SK-N-SH (cell line): Measurements from ENCODE around the gene ZNF688. TPM values are rescaled to one million over a fixed set of nuclear protein-coding genes. Genes with fewer than 3 reads are reported as not detected.
A peak's percentile ranks its signal among the peaks of the same experiment; 100 is the strongest.

Experiments used
- CTCF ChIA-PET: fragments of 300-600, 350-600 bp; formaldehyde crosslinking; extraction: SDS; loops from one replicate; lab custom pipeline; 2021; lab: Yijun Ruan, JAX
- POLR2A ChIA-PET: fragments of 350-600 bp; sonication (Branson Sonifier 250); formaldehyde crosslinking; extraction: SDS; loops from one replicate; lab custom pipeline; 2020; ENCODE audit warnings: antibody characterized with exemption, inconsistent platforms; lab: Yijun Ruan, JAX
- DNase-seq: peaks from one replicate; pipeline ENCODE4 v3.0.0; 2012
- H2AFZ ChIP-seq: fragments of 200-600 bp; sonication (generic); 2 replicates; pipeline ENCODE4 v1.8.1; 2016; ENCODE audit warnings: antibody characterized with exemption, mild to moderate bottlenecking, low read depth
- H3F3A ChIP-seq: fragments of 200-600 bp; sonication (generic); replicated peaks from 2 replicates; pipeline ENCODE3; 2016; ENCODE audit warnings: antibody characterized with exemption, mild to moderate bottlenecking; ENCODE audit not compliant: insufficient read depth
- H3K27ac ChIP-seq, 2 experiments: fragments of 200-500 bp in 1 of 2; fragments of 200-600 bp in 1 of 2; sonication (Bioruptor generic) in 1 of 2; sonication (generic), shearing (Covaris generic) in 1 of 2; 2 replicates each; pipeline versions ENCODE4 v1.5.1 to v1.6.1; 2014 to 2016; ENCODE audit warnings: low read depth in 2 of 2, inconsistent platforms in 1 of 2, low read length in 1 of 2, mild to moderate bottlenecking in 1 of 2, mixed read lengths in 1 of 2
- H3K27me3 ChIP-seq: fragments of 200-600 bp; sonication (generic), shearing (Covaris generic); 2 replicates; pipeline ENCODE4 v1.6.1; 2016; ENCODE audit warnings: mixed run types; ENCODE audit not compliant: insufficient read depth
- H3K36me3 ChIP-seq, 2 experiments: fragments of 200-500 bp in 1 of 2; fragments of 200-600 bp in 1 of 2; sonication (Bioruptor generic) in 1 of 2; sonication (generic) in 1 of 2; replicated peaks in 1 of 2; 2 replicates each; pipeline versions ENCODE3 to v1.5.1; 2014 to 2016; ENCODE audit warnings: low read length in 1 of 2, mild to moderate bottlenecking in 1 of 2; ENCODE audit not compliant: insufficient read depth in 2 of 2, control insufficient read depth in 1 of 2
- H3K4me1 ChIP-seq, 2 experiments: fragments of 200-500 bp in 1 of 2; fragments of 200-600 bp in 1 of 2; sonication (Bioruptor generic) in 1 of 2; sonication (generic), shearing (Covaris generic) in 1 of 2; 2 replicates each; pipeline versions ENCODE4 v1.5.1 to v1.6.1; 2014 to 2016; ENCODE audit warnings: low read depth in 1 of 2, low read length in 1 of 2, mixed run types in 1 of 2; ENCODE audit not compliant: insufficient read depth in 2 of 2, control insufficient read depth in 1 of 2
- H3K4me2 ChIP-seq: fragments of 200-600 bp; sonication (generic), shearing (Covaris generic); 2 replicates; pipeline ENCODE4 v1.6.1; 2017; ENCODE audit warnings: mixed run types
- H3K4me3 ChIP-seq, 2 experiments: fragments of 200-500 bp in 1 of 2; fragments of 200-600 bp in 1 of 2; sonication (Bioruptor generic) in 1 of 2; sonication (generic), shearing (Covaris generic) in 1 of 2; 2 replicates each; pipeline versions ENCODE4 v1.5.1 to v1.8.1; 2014 to 2016; ENCODE audit warnings: low read depth in 2 of 2, inconsistent platforms in 1 of 2, low read length in 1 of 2, mild to moderate bottlenecking in 1 of 2, mixed read lengths in 1 of 2, moderate library complexity in 1 of 2
- H3K79me2 ChIP-seq: fragments of 200-600 bp; sonication (generic); 2 replicates; pipeline ENCODE4 v1.8.1; 2017; ENCODE audit warnings: mild to moderate bottlenecking; ENCODE audit not compliant: insufficient read depth
- H3K9ac ChIP-seq: fragments of 200-600 bp; sonication (generic); 2 replicates; pipeline ENCODE4 v1.6.1; 2017; ENCODE audit warnings: mixed run types
- H3K9me2 ChIP-seq: fragments of 200-600 bp; sonication (generic); 2 replicates; pipeline ENCODE4 v1.6.1; 2017; ENCODE audit warnings: mixed run types
- H3K9me3 ChIP-seq: fragments of 200-600 bp; sonication (generic); 2 replicates; pipeline ENCODE4 v1.6.1; 2017; ENCODE audit warnings: mixed run types, mild to moderate bottlenecking, moderate library complexity
- H4K20me1 ChIP-seq: fragments of 200-600 bp; sonication (generic); 2 replicates; pipeline ENCODE4 v1.6.1; 2017; ENCODE audit warnings: mild to moderate bottlenecking, mixed run types; ENCODE audit not compliant: insufficient read depth
- CTCF ChIP-seq: fragments of 200-600 bp; sonication (generic); IDR thresholded peaks from 2 replicates; pipeline ENCODE4 v1.6.1; 2017; ENCODE audit warnings: antibody characterized with exemption, mild to moderate bottlenecking, moderate library complexity
- ELF1 ChIP-seq: IDR thresholded peaks from 2 replicates; pipeline ENCODE4 v1.4.0; 2012
- FOXM1 ChIP-seq: IDR thresholded peaks from 2 replicates; pipeline ENCODE4 v1.4.0; 2012; ENCODE audit warnings: low read depth, mild to moderate bottlenecking
- GATA2 ChIP-seq: sonication (generic); formaldehyde crosslinking; IDR thresholded peaks from 2 replicates; pipeline ENCODE4 v1.5.0; 2020; ENCODE audit warnings: mild to moderate bottlenecking, missing genetic modification reagents
- JUND ChIP-seq: IDR thresholded peaks from 2 replicates; pipeline ENCODE4 v1.4.0; 2012
- MAX ChIP-seq: IDR thresholded peaks from 2 replicates; pipeline ENCODE4 v1.4.0; 2012; ENCODE audit warnings: low read depth
- MEF2A ChIP-seq: IDR thresholded peaks from 2 replicates; pipeline ENCODE4 v1.4.0; 2012; ENCODE audit warnings: low read depth, borderline replicate concordance
- MXI1 ChIP-seq: IDR thresholded peaks from 2 replicates; pipeline ENCODE4 v1.6.1; 2012; ENCODE audit warnings: mild to moderate bottlenecking, low read depth, low read length, improper control_type of control experiment
- NFIC ChIP-seq: IDR thresholded peaks from 2 replicates; pipeline ENCODE4 v1.4.0; 2012; ENCODE audit warnings: borderline replicate concordance
- NRF1 ChIP-seq: IDR thresholded peaks from 2 replicates; pipeline ENCODE4 v1.6.1; 2012; ENCODE audit warnings: low read depth, mild to moderate bottlenecking, low read length
- POLR2AphosphoS5 ChIP-seq: IDR thresholded peaks from 2 replicates; pipeline ENCODE4 v1.6.1; 2012; ENCODE audit warnings: low read depth, low read length
- WGBS: methylation state at CpG from one replicate; pipeline ENCODE4 v1.1.6; 2017; ENCODE audit warnings: low lambda C conversion rate; 5-methylcytosine and 5-hydroxymethylcytosine counted together
- polyA plus RNA-seq, 3 experiments: library from polyadenylated mRNA; depleted of rRNA; stranded (reverse); fragments of >200 nt; gene quantifications; 2 replicates each; pipeline ENCODE4 v1.2.3, GENCODE V29; 2012

ZNF688 gene
- polyA plus RNA-seq, 1 of the 3 experiments (the other 2 are of a cell fraction), result 13.4 TPM

GRCh38 chr16:30609002-30609925 lies 37.8 kb upstream of the ZNF688 start:
- Histone ChIP-seq H3K9me2 (no peaks in the 10 kb centered on the region), H2AFZ (peak overlapping the region; percentile 96), H3K4me1 (peaks cover 5 to 6% of the 10 kb centered on the region in 2 experiments; a peak in 2 of 4 replicates), H3K27me3 (no peaks in the 10 kb centered on the region), H4K20me1 (no peaks in the 10 kb centered on the region), H3K4me2 (peak overlapping the region; percentile 94), H3F3A (no peaks in the 10 kb centered on the region), H3K9me3 (no peaks in the 10 kb centered on the region), H3K27ac (peak overlapping the region; percentile 87), H3K4me3 (peak overlapping the region; percentile 64 to 87), H3K36me3 (peaks cover 11 to 26% of the 10 kb centered on the region in 2 experiments), H3K79me2 (peaks cover 25% of the 10 kb centered on the region), H3K9ac (peak overlapping the region; percentile 98)
- TF ChIP-seq MXI1 (no peak), NRF1 (0 out of 2 replicates have a peak, but pooled peaks have one; percentile 15), NFIC (peak; percentile 13; the same call in 1 of the 2 replicates)
- 31% methylated on average over 18 of the region's 40 CpGs for WGBS
- ChIA-PET CTCF (interaction anchor here (0.8 to 3.5 kb wide), 8 partner anchors 11 to 179 kb away, joined by 3 to 14 read pairs (median 4); partner anchors contain the start of genes DCTPP1 and ZNF785), POLR2A (interaction anchor here (0.7 to 2.9 kb wide), 5 partner anchors 24 to 186 kb away, joined by 3 to 14 read pairs (median 4); partner anchors contain the start of genes PRR14, ZNF688, ZNF764 and ZNF785)
- peak; percentile 84 for DNase-seq

GRCh38 chr16:30606004-30606403 lies 34.5 kb upstream of the ZNF688 start:
- no peak overlapping the region for H3K27ac ChIP-seq
- ChIA-PET POLR2A (interaction anchor here (0.6 kb wide), 1 partner anchor 115 kb away, joined by 5 read pairs; no protein-coding TSS in a partner anchor), CTCF (interaction anchor here (1.6 to 3.5 kb wide), 2 partner anchors 8 to 9 kb away, joined by 6 to 14 read pairs; no protein-coding TSS in a partner anchor)
- peaks cover 5 to 6% of the 10 kb centered on the region in 2 experiments; a peak in 2 of 4 replicates for H3K4me1 ChIP-seq
- no peaks in the 10 kb centered on the region for H3K9me3 ChIP-seq
- H3K4me3 ChIP-seq, result no peak overlapping the region
- no peaks in the 10 kb centered on the region for H4K20me1 ChIP-seq
- H3F3A ChIP-seq, result peaks cover 4% of the 10 kb centered on the region
- no peaks in the 10 kb centered on the region for H3K9me2 ChIP-seq
- DNase-seq, result no peak
- TF ChIP-seq NFIC (no peak), CTCF (no peak), MEF2A (no peak)
- WGBS, result 100% methylated on average over 3 of the region's 3 CpGs
- H3K79me2 ChIP-seq, result peaks cover 25% of the 10 kb centered on the region
- H3K36me3 ChIP-seq, result peaks cover 22 to 35% of the 10 kb centered on the region in 2 experiments
- H3K27me3 ChIP-seq, result no peaks in the 10 kb centered on the region
- H3K4me2 ChIP-seq, result no peak overlapping the region
- no peak overlapping the region for H2AFZ ChIP-seq
- H3K9ac ChIP-seq, result no peak overlapping the region

GRCh38 chr16:30605158-30605557 lies 33.6 kb upstream of the ZNF688 start:
- POLR2A ChIA-PET, result interaction anchor here (0.6 kb wide), 1 partner anchor 114 kb away, joined by 5 read pairs; no protein-coding TSS in a partner anchor
- Histone ChIP-seq H3K4me1 (peaks cover 5 to 6% of the 10 kb centered on the region in 2 experiments; a peak in 2 of 4 replicates), H3K9me2 (no peaks in the 10 kb centered on the region), H3F3A (peaks cover 4% of the 10 kb centered on the region), H3K4me2 (no peak overlapping the region), H3K9ac (no peak overlapping the region), H3K27ac (no peak overlapping the region), H3K36me3 (peaks cover 22 to 35% of the 10 kb centered on the region in 2 experiments), H3K27me3 (no peaks in the 10 kb centered on the region), H3K9me3 (no peaks in the 10 kb centered on the region), H2AFZ (no peak overlapping the region), H3K4me3 (no peak overlapping the region), H4K20me1 (no peaks in the 10 kb centered on the region), H3K79me2 (peaks cover 25% of the 10 kb centered on the region)
- WGBS, result 92% methylated on average over 10 of the region's 15 CpGs
- CTCF ChIA-PET, result interaction anchor here (1.6 kb wide), 1 partner anchor 10 kb away, joined by 6 read pairs; no protein-coding TSS in a partner anchor
- no peak for DNase-seq
- no peak for TF ChIP-seq FOXM1
- no peak for TF ChIP-seq JUND
- no peak for TF ChIP-seq ELF1
- TF ChIP-seq CTCF, result no peak
- no peak for TF ChIP-seq MEF2A
- no peak for TF ChIP-seq GATA2 (CRISPR knock-in tag)
- TF ChIP-seq MAX, result no peak
- no peak for TF ChIP-seq POLR2AphosphoS5
